ENCODE measurements around the gene TIPIN. TPM values are rescaled to one million over a fixed set of nuclear protein-coding genes. Genes with fewer than 3 reads are reported as not detected.

TIPIN gene
- total RNA-seq, 1 experiment from 2014 or later: 12.9 TPM

DNA sequence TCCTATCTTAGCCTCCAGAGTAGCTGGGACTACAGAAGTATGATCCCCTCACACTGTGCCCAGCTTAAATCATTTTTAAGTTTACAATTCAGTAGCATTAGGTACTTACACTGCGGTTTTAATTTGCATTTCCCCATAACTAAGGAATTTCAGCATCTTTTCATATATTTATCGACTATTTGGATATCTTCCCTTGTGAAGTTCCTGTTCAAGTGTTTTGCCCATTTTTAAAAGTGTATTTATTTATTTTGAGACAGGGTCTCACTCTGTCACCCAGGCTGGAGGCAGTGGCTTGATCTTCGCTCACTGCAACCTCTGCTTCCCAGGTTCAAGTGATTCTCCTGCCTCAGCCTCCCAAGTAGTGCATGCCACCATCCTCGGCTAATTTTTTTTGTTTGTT is 17.7 kb upstream of the TIPIN start:
- H3K9me3 ChIP-seq (ENCODE audit: insufficient read depth, low read depth): no peaks in the 10 kb centered on the region
- intact Hi-C loops (cut with micrococcal nuclease; ENCODE audit: unreplicated experiment): no loop called here
- no peaks in the 10 kb centered on the region for H4K20me1 ChIP-seq (ENCODE audit: insufficient read depth)
- no peaks in the 10 kb centered on the region for H3K79me2 ChIP-seq (ENCODE audit: low read depth)
- no peak overlapping the region for H3K27ac ChIP-seq
- no peak overlapping the region for H3K4me2 ChIP-seq
- no peaks in the 10 kb centered on the region for H3K36me3 ChIP-seq (ENCODE audit: low read depth)
- H3K9me2 ChIP-seq (ENCODE audit: insufficient read depth): no peaks in the 10 kb centered on the region
- BruUV-seq (replicated peaks): no TSS peak
- CTCF ChIA-PET: no interaction called here
- POLR2A ChIA-PET (ENCODE audit: unreplicated experiment): no interaction called here
- H3K4me1 ChIP-seq (replicated peaks; ENCODE audit: insufficient read depth): peaks cover 19% of the 10 kb centered on the region
- no peak overlapping the region for H2AFZ ChIP-seq
- no peak for DNase-seq
- H3F3A ChIP-seq (ENCODE audit: insufficient read depth, low read depth): 0 out of 2 replicates have a peak, but pooled peaks cover 3% of the 10 kb centered on the region
- H3K27me3 ChIP-seq (ENCODE audit: insufficient read depth, low read depth): no peaks in the 10 kb centered on the region
- TF ChIP-seq, protein P1, sequence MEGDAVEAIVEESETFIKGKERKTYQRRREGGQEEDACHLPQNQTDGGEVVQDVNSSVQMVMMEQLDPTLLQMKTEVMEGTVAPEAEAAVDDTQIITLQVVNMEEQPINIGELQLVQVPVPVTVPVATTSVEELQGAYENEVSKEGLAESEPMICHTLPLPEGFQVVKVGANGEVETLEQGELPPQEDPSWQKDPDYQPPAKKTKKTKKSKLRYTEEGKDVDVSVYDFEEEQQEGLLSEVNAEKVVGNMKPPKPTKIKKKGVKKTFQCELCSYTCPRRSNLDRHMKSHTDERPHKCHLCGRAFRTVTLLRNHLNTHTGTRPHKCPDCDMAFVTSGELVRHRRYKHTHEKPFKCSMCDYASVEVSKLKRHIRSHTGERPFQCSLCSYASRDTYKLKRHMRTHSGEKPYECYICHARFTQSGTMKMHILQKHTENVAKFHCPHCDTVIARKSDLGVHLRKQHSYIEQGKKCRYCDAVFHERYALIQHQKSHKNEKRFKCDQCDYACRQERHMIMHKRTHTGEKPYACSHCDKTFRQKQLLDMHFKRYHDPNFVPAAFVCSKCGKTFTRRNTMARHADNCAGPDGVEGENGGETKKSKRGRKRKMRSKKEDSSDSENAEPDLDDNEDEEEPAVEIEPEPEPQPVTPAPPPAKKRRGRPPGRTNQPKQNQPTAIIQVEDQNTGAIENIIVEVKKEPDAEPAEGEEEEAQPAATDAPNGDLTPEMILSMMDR (conservative IDR thresholded peaks at IDR 0.05): no peak
- TF ChIP-seq EZH2 (IDR thresholded peaks at IDR 0.05; ENCODE audit: low read depth): no peak
- H3K4me3 ChIP-seq: no peak overlapping the region

DNA sequence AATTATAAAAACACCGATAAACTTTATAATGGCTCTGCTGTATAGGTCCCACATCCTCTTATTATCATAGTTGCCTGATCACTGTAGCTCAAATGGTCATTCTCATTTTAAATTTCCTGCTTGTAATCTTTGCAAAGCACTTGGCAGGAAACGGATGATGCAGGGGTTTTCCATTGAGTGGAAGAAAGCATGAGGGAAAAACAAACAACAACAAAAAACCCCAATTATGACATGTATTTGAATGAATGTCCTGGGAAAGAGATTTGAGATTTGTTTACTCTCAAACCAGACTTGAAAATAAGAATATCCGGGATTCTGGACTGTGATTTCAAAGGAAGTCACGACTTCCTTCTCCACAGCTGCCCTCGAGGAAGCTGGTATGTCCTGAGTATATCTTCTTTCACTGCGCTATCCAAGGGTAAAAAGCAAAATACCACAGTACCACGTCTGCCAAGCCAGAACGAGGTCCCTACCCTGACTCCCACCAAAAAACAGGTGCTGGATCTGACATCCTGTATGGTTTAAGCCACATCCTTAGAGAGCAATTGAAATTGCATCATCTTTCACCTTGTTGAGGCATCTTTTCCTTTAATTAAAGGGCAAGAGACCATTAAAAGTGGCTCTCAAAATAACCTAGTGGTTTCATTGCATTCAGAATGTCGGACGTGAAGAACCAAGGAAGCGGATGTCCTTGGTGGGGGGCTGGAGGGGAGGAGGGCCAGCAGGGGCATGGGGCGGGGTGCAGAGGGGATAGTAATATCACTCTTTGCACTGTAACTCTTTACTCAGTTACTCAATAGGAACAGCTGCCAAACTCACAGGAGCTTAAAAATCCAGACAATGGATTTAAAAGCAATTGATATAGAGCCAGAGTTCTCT is 13.5 kb upstream of the TIPIN start:
- TF ChIP-seq EZH2 (IDR thresholded peaks at IDR 0.05; ENCODE audit: low read depth): no peak
- TF ChIP-seq, protein P1 (conservative IDR thresholded peaks at IDR 0.05): no peak
- Histone ChIP-seq H3F3A (ENCODE audit: insufficient read depth, low read depth) (0 out of 2 replicates have a peak, but pooled peaks cover 3% of the 10 kb centered on the region), H3K79me2 (ENCODE audit: low read depth) (no peaks in the 10 kb centered on the region), H3K27ac (peak overlapping the region; percentile 85), H3K4me3 (no peak overlapping the region; the same call in 1 of the 2 replicates), H3K9me2 (ENCODE audit: insufficient read depth) (no peaks in the 10 kb centered on the region), H3K4me2 (peak overlapping the region; percentile 63), H3K9me3 (ENCODE audit: insufficient read depth, low read depth) (no peaks in the 10 kb centered on the region), H2AFZ (peak overlapping the region; percentile 85), H4K20me1 (ENCODE audit: insufficient read depth) (no peaks in the 10 kb centered on the region), H3K4me1 (replicated peaks; ENCODE audit: insufficient read depth) (peaks cover 25% of the 10 kb centered on the region), H3K36me3 (ENCODE audit: low read depth) (no peaks in the 10 kb centered on the region), H3K27me3 (ENCODE audit: insufficient read depth, low read depth) (no peaks in the 10 kb centered on the region)
- ChIA-PET POLR2A (ENCODE audit: unreplicated experiment) (no interaction called here), CTCF (interaction anchor here (0.7 kb wide), 1 partner anchor 46 kb away, joined by 3 read pairs; no protein-coding TSS in a partner anchor)
- DNase-seq: peak; percentile 16 to 42
- intact Hi-C loops (cut with micrococcal nuclease; ENCODE audit: unreplicated experiment): no loop called here
- BruUV-seq (replicated peaks): TSS peak; percentile 91

DNA sequence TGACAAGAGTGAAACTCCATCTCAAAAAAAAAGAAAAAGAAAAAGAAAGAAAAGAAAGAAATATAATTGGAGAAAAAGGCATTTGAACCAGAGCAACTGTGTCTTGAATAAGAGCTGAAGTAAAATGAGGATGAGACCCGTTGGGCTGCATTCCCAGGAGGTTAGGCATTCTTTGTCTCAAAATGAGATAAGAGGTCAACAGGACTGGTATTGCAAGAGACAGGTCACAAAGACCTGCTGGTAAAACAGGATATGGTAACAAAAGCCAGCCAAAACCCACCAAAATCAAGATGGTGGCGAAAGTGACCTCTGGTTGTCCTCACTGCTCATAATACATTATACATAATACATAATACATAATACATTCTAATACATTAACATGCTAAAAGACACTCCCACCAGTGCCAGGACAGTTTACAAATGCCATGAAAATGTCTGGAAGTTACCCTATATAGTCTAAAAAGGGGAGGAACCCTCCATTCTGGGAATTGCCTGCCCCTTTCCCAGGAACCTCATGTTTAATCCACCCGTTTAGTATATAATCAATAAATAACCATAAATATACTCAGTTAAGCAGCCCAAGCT is 8.6 kb upstream of the TIPIN start:
- H3K9me3 ChIP-seq (ENCODE audit: insufficient read depth, low read depth): no peaks in the 10 kb centered on the region
- BruUV-seq (replicated peaks): no TSS peak
- ChIA-PET POLR2A (ENCODE audit: unreplicated experiment) (no interaction called here), CTCF (interaction anchor here (0.6 kb wide), 1 partner anchor 46 kb away, joined by 8 read pairs; no protein-coding TSS in a partner anchor)
- peaks cover 29% of the 10 kb centered on the region for H3K4me1 ChIP-seq (replicated peaks; ENCODE audit: insufficient read depth)
- no peaks in the 10 kb centered on the region for H4K20me1 ChIP-seq (ENCODE audit: insufficient read depth)
- no peak overlapping the region for H3K4me3 ChIP-seq
- intact Hi-C loops (cut with micrococcal nuclease; ENCODE audit: unreplicated experiment): loop anchor here (2.0 kb wide), 1 partner anchor 118 kb away; no protein-coding TSS in a partner anchor
- no peaks in the 10 kb centered on the region for H3K9me2 ChIP-seq (ENCODE audit: insufficient read depth)
- no peaks in the 10 kb centered on the region for H3K27me3 ChIP-seq (ENCODE audit: insufficient read depth, low read depth)
- H3K4me2 ChIP-seq: peak overlapping the region; percentile 51
- peak overlapping the region; percentile 61; the same call in 1 of the 2 replicates for H3K27ac ChIP-seq
- H3F3A ChIP-seq (ENCODE audit: insufficient read depth, low read depth): peaks cover 4% of the 10 kb centered on the region; the same call in 1 of the 2 replicates
- H2AFZ ChIP-seq: no peak overlapping the region
- TF ChIP-seq, protein P1 (conservative IDR thresholded peaks at IDR 0.05): no peak
- TF ChIP-seq EZH2 (IDR thresholded peaks at IDR 0.05; ENCODE audit: low read depth): no peak
- DNase-seq: peak; percentile 57 to 71
- H3K79me2 ChIP-seq (ENCODE audit: low read depth): no peaks in the 10 kb centered on the region
- H3K36me3 ChIP-seq (ENCODE audit: low read depth): no peaks in the 10 kb centered on the region
